ENCODE results near the gene USP34.

GRCh38 chr2:61420991-61421544, 49.8 kb downstream of the USP34 start:
- TF ChIP-seq RAD21 (IDR thresholded peaks at IDR 0.05), result no peak
- TF ChIP-seq CTCF (IDR thresholded peaks at IDR 0.05; ENCODE audit: low read depth, low read length, missing input control), result no peak
- TF ChIP-seq SP1 (IDR thresholded peaks at IDR 0.05), result no peak
- no peak for TF ChIP-seq FOXA2 (IDR thresholded peaks at IDR 0.05)
- no peak for TF ChIP-seq YY1 (IDR thresholded peaks at IDR 0.05)
- no peak for TF ChIP-seq REST (IDR thresholded peaks at IDR 0.05)

All from liver (tissue), 3 donors.